Measurements from ENCODE around the gene CD300H.

DNA sequence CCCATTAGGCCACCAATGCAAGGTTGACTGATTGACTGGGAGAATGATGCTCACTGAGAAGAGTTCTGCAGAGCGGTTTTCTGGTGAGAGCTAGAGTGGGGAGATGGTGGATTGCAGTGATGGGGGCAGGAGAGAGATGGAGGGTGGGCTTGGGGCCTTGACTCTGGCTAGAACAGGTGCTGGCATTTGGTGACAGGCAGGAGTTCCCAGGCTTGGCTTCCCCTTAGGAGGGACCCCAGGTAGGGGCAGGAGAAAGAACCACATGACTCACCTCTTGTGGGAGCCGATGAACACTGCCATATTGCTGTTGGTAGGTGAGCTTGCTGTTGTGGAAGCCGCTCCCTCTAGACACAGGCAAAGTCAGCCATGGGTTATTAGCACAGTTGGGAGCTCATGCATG, 44.0 kb downstream of the CD300H start:
- TF ChIP-seq, protein P1, sequence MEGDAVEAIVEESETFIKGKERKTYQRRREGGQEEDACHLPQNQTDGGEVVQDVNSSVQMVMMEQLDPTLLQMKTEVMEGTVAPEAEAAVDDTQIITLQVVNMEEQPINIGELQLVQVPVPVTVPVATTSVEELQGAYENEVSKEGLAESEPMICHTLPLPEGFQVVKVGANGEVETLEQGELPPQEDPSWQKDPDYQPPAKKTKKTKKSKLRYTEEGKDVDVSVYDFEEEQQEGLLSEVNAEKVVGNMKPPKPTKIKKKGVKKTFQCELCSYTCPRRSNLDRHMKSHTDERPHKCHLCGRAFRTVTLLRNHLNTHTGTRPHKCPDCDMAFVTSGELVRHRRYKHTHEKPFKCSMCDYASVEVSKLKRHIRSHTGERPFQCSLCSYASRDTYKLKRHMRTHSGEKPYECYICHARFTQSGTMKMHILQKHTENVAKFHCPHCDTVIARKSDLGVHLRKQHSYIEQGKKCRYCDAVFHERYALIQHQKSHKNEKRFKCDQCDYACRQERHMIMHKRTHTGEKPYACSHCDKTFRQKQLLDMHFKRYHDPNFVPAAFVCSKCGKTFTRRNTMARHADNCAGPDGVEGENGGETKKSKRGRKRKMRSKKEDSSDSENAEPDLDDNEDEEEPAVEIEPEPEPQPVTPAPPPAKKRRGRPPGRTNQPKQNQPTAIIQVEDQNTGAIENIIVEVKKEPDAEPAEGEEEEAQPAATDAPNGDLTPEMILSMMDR (conservative IDR thresholded peaks at IDR 0.05 in 1 of 2, IDR thresholded peaks at IDR 0.05 in 1 of 2; ENCODE audit: extremely low read depth in 1 of 2, insufficient read depth in 1 of 2, low read depth in 1 of 2, low read length in 2 of 2) = no peak
- TF ChIP-seq EZH2 (IDR thresholded peaks at IDR 0.05; ENCODE audit: borderline replicate concordance, low read length) = no peak

All from mammary epithelial cell (primary cell).